Stimulated activated CD4-positive, alpha-beta T cell treated with anti-CD3 and anti-CD28 coated beads, Interleukin-15, amount 100 ng/mL, for 24 hours (primary cell): ENCODE results near the gene CELA3A.
A peak's percentile ranks its signal among the peaks of the same experiment; 100 is the strongest.

Experiments
- DNase-seq: peaks from one replicate; pipeline ENCODE4 v3.0.0-alpha.2; 2020

Gene CELA3A

DNA sequence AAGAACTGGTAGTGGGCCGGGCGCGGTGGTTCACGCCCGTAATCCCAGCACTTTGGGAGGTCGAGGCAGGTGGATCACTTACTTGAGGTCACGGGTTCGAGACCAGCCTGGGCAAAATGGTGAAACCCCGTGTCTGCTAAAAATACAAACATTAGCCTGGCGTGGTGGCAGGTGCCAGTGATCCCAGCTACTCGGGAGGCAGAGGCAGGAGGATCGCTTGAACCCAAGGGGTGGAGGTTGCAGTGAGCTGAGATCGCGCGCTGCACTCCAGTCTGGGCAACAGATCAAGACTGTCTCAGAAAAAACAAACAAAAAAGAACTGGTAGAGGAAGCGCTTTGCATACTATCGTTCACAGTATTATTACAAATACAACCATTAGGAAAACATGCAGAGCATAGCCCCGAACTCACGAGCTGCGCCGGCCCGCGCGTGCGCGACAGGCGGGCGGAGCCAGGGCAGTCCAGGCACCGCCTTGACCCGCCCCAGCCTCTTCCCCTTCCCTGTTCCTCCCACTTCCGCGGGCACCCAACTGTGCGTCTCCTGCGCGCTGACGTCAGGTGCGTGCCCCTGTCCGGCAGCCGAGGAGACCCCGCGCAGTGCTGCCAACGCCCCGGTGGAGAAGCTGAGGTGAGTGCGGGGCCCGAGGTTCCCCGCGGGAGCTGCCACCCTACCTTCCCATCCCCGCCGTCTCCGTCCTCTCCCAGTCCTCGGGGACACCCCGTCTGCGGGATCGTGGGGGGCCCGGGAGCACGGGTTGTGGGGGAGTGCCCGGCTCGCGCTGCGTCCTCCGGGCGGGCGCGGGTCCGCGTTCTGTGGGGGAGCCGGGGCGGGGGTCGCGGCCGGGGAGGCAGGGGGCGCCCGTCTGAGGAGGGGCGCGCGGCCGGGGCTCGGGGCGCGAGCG is 50.9 kb downstream of the CELA3A start, which contains the start of gene CDC42:
Gene CDC42 (plus strand): TSS at position 595 of the 902 bp plus-strand sequence. CDS start 25,770 bp downstream, outside the sequence.
- peak; percentile 97 for DNase-seq

GRCh38 chr1:22053017-22053860 is 51.8 kb downstream of the CELA3A start:
- peak; percentile 49 for DNase-seq

GRCh38 chr1:22053861-22054770 is 52.7 kb downstream of the CELA3A start:
- no peak for DNase-seq

- DNase-seq, result no peak
These were observed 54.0 kb downstream of the CELA3A start for GRCh38 chr1:22055463-22055862.

DNA sequence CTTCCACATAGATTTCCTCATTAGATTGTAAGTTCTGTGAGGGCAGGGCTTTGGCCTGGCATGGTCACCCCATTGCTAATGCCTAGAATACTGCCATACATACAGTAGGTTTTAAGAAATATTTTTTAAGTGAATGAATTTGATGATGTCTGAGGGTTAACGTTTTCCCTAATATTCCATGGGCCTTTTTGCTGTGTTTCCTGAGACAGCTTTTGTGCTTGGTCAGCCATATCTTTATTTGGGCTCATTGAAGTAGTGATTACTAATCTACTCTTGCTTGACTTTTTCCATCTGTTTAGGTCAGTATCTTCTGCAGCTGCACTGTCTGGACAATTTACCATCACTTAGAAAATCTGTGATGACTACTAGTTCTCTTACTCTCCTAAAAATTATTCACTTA is 54.6 kb downstream of the CELA3A start:
- no peak for DNase-seq

GRCh38 chr1:22056936-22057335 is 55.5 kb downstream of the CELA3A start:
- DNase-seq, result no peak

GRCh38 chr1:22057861-22058260 is 56.4 kb downstream of the CELA3A start:
- DNase-seq, result no peak
